ENCODE measurements around the gene AKR1C2.
A peak's percentile ranks its signal among the peaks of the same experiment; 100 is the strongest.
"Not testable (repeated sequence)": the region's sequence is repeated elsewhere in the genome, so short reads cannot be mapped to it uniquely, and the experiment has no call there.

AKR1C2 gene

DNA sequence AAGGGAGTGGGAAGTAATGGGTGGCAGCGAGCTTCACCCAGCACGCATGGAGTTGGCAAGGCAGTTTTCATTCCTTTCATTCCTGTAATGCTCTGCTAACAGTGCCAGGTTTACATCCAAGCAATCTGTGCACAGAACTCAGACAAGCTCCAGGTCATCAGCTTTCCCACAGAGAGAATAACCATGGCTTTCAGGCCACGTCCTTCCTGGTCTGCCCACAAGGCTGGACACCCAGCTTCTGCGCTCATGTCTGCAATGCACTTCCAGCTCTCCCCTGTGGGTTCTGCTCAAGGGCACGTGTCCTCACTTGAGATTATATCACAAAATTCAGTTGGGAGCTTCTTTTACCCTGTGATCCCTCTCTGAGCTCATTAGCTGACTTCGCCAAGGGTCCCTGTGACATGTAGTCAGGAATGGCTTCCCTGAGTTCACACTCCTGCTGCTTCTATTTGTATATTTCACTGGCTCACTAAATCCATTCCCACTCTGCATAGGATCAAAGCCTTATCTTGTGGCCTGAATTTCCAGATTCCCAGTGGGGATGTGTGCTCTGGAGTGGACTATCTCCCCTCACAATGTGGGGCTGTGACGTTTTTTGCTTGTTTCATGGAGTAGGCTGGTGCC lies 18.6 kb downstream of the AKR1C2 start:
- DNase-seq, result no peak

DNA sequence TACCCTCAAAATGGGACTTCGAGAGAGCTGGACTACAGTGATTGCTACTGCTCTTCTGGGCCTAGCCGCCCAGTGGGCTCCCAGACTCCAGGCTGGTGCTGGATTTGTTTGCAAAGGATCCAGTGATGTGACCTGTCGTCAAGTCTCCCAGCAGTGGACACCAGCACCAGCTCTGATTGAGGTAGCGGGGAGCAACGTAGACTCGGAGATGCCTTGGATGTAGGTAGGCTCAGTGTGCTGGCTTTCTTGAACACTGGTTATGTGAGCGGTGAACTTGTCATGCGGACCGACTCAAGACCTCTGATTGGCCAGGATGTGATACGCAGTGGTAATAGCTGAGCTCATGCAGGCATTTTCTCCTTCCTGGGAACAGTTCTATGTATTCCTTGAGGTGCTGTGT lies 19.4 kb downstream of the AKR1C2 start:
- no peak for DNase-seq

DNA sequence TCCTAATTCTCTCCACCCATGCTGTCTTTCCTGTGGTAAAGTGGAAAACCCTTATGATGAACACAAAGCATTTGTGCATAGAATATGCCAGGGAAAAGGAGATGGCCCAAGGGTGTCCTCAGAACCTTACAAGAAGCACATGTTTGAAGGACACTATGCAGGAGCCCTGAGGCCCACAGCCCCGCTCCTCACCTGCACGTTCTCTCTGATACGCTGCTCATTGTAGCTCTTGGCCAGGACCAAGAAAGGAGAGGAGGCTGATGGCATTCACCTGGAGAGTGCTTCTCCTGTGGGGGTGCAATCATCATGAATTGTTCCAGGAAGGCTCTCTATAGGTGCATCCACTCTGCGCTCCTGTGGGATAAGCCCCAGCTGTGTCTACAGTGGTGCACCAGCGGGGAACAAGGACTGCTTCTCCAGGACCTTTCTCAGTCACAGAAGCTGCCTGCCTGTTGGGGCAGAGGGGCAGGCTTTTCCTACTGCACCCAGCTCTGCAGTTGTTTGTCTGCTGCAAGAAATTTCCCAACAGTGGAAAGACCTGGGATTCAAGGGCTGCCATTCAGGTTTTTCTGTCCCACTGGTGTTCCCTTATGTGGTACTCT lies 19.9 kb downstream of the AKR1C2 start:
- no peak for DNase-seq

DNA sequence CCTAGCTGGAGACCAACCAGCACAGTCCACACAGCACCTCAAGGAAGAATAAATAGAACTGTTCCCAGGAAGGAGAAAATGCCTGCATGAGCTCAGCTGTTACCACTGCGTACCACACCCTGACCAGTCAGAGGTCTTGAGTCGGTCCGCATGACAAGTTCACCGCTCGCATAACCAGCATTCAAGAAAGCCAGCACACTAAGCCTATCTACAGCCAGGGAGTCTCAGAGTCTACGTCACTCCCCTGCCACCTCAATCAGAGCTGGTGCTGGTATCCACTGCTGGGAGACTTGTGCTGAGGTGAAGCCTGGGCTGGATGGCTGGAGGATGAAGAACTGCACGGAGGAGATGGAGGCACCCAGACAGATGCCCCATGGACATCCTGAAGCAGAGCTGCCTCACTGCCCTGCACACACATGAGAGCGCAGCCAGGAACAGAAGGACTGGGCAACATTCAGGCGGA lies 20.9 kb downstream of the AKR1C2 start:
- no peak for DNase-seq

DNA sequence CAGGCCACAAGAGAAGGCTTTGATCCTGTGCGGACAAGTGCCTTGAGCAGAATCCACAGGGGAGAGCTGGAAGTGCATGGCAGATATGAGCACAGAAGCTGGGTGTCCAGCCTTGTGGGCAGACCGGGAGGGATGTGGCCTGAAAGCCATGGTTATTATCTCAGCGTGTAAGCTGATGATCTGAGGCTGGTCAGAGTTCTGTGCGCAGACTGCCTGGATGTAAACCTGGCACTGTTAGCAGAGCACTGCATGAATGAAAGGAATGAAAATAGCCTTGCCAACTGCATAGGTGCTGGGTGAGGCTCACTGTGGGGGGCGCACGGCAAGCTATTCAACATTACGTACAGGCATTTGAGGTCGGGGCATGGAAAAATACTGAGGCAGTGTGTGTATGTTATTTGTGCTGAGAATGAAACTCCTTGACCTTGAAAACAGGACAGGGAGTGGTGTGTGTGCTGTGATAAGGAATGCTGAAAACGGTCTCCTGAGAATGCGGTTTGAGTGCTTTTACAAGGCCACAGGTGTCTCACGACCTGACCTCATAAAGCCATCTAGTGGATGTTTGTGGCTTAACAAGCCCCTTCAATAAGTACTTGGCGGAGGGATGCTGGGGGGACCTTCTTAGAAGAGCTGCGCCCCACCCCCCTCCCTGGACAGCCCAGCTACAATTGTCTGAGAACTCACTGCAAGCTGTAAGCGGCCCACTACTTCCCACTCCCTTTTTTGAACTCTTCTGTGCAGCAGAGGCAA lies 21.8 kb downstream of the AKR1C2 start:
- peak in 1 of 2 experiments; percentile 0 for DNase-seq

DNA sequence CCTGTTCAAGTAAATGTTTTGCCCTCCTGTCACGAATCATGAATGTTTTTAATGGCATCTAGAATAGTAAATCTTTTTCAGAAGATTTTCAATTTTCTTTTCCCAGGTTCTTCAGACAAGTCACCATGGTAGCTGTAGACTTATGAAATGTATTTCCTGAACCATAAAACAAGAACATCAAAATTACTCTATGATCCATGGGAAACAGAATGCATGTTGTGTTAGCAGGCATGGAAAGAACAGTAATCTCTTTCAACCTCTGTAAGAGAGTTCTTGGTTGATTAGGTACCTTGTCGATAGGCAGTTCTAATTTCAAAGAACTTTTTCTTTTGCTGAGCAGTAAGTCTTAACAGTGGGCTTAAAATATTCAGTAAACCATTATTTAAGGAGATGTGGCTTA lies 22.9 kb downstream of the AKR1C2 start:
- DNase-seq, result no peak

DNA sequence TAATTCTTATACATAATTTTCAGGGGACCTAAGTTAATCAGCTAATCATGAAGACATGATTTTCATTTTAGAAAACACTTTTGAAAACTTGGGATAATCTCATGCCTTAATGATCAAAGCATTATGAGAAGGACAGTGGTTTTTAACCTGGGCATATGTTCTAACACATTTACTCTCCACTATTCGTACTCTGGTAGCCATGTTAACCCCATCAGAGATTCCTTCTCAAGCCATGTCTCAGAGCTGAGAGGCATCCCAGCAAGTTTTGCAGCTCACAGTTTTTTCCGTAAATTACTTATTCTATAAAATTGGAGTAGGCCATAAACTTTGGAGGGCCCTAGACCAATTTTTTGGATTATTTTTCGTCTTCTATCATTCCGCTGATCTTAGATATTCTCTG lies 24.8 kb downstream of the AKR1C2 start:
- no peak for DNase-seq

DNA sequence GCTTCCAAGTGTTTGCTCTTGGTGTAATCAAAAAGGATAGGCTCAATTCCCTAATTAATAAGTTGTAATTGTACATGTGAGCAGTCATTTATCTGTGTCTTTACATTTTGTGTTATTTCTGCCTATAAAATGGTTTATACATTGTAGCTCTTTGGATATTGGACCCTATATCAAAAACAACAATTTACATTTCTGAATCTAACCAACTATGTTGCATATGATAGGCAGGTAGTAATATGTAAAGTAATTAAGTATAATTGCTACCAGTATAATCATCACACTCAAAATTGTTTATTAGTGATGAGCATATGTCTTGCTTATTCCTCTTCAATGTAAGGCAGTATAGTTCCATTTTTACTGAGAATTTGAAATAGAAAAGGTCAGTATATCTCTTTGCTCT lies 26.6 kb downstream of the AKR1C2 start:
- DNase-seq, result no peak

DNA sequence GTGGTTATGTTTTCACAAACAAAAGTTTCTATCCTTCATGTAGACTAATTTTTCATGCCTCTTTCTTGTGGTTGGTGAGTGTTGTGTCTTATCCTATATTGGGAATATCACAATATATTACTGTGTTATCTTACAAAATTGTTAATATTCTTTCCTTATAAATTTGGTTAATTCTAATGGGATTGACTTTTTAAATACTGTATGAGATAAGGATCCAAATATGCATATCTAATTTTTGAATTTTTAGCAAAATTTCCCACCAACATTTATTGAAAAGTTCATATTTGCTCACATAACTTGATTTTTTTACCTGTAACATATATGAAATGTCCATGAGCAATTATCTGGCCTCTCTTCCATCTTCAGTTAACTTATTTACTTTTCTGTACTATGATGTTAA lies 29.3 kb downstream of the AKR1C2 start:
- DNase-seq, result not testable (repeated sequence)

DNA sequence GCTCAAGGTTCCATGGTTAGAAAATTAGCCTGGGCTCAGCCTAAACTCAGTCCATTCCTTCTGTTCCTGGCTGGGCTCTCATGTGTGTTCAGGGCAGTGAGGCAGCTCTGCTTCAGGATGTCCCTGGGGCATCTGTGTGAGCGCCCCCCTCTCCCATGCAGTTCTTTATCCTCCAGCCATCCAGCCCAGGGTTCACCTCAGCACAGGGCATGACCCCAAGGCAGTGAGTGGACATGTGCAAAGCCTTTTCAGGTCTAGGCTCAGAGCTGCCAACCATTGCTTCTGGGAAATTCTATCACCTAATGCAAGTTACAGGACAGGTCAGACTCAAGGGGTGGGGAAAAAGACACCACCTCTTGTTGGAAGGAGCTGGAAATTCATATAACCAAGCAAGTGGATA lies 30.4 kb downstream of the AKR1C2 start:
- not testable (repeated sequence) for DNase-seq

DNA sequence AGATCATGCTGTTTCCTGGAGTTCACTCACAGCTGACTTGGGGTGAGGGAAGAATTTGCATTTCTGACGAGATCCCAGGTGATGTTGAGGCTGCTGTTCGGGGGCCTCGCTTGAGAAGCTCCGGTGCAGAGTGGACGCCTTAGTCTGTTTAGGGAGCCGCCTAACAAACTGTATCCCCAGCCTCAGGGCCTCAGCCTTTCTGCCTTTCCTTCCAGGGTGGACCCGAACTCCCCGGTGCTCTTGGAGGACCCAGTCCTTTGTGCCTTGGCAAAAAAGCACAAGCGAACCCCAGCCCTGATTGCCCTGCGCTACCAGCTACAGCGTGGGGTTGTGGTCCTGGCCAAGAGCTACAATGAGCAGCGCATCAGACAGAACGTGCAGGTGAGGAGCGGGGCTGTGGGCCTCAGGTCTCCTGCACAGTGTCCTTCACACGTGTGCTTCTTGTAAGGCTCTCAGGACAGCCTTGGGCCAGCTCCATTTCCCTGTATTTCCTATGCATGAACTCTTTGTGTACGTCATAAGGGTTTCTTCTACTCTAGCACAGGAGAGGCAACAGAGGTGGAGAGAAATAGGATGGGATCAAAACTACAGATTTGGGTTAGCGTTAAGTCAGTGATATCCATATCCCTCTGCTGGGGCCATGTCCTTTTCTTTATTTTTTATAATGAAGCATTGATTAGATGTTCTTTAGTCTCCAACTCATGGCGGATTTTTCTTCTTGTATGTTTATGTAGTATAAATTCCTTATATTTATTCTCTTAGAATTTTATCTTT lies 31.1 kb downstream of the AKR1C2 start:
- DNase-seq, result not testable (repeated sequence)

DNA sequence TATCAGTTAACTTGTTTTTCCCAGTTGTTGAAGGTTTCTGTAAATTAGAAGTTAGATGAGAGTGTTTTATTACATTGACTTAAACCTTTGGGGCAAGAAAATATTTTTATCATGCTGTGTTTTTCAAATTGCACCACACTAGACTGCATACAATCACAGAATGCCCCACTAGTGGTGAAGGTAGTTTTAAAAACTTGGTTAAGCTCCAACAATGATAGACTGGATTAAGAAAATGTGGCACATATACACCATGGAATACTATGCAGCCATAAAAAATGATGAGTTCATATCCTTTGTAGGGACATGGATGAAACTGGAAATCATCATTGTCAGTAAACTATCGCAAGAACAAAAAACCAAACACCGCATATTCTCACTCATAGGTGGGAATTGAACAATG lies 33.3 kb downstream of the AKR1C2 start:
- not testable (repeated sequence) for DNase-seq

DNA sequence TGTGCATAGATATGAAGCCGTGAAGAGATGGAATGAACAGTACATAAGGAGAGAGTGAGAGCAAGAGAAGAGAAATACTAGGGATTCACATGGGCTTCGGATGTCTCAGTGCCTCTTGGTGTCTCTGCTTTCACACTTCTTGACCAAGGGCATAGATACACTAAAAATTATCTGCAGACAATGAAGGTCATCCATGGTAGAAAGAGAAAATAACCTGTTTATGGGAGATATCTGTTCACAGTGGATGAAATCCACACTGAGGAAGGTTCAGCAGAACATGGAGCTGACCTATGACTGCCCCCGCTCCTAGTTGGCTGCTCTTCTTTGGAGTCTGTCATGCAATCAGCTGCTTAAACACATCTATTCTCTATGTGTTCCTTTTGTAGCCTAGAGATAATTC lies 34.4 kb downstream of the AKR1C2 start:
- not testable (repeated sequence) for DNase-seq

DNA sequence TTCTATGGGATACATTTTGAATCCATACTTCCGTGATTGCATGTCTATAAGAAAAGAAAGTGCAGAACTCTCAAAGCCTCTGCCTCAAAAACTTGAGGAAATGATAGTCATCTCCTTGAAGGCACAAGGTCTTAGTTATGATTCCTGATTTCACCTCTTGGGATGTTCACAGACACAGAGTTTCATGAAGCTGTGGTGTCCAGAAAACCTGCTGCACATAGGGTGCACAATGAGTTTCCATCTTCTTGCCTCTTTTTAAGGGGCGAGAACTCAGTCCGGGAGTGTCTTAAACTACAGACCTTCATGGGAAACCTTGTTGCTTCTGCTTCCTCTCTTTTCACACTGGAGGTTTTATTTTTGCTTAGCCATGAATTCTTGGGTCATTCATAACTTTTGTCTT lies 36.5 kb downstream of the AKR1C2 start:
- DNase-seq, result not testable (repeated sequence)

DNA sequence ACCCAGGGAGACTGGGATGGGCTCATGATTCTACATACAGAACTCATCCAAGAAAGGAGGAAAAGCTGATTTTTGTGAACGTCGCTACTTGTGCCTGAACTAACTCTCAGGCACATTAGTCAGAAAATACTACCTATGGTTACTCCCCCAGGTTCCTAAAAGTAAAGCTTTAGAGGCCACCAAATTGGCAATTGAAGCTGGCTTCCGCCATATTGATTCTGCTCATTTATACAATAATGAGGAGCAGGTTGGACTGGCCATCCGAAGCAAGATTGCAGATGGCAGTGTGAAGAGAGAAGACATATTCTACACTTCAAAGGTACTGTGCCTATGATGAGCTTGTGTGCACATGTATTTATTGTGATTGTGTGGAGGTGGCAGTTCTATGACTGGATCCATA lies 37.9 kb downstream of the AKR1C2 start:
- DNase-seq, result not testable (repeated sequence)

DNA sequence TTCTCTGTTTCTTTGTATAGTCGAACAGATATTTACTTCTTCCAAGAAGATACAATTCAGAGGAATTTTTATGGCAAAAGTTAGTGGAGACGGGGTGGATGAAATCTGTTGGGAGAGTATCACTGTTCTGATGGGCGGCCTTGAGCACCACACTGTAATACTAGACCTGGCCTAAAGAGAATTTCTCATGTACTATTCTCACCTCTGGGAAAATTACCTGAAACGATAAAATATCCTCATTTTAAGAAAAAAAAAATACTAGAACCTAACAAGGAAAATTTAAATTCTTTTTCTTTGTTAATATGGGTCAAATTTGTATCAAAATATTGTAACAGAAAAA lies 39.9 kb downstream of the AKR1C2 start:
- not testable (repeated sequence) for DNase-seq

DNA sequence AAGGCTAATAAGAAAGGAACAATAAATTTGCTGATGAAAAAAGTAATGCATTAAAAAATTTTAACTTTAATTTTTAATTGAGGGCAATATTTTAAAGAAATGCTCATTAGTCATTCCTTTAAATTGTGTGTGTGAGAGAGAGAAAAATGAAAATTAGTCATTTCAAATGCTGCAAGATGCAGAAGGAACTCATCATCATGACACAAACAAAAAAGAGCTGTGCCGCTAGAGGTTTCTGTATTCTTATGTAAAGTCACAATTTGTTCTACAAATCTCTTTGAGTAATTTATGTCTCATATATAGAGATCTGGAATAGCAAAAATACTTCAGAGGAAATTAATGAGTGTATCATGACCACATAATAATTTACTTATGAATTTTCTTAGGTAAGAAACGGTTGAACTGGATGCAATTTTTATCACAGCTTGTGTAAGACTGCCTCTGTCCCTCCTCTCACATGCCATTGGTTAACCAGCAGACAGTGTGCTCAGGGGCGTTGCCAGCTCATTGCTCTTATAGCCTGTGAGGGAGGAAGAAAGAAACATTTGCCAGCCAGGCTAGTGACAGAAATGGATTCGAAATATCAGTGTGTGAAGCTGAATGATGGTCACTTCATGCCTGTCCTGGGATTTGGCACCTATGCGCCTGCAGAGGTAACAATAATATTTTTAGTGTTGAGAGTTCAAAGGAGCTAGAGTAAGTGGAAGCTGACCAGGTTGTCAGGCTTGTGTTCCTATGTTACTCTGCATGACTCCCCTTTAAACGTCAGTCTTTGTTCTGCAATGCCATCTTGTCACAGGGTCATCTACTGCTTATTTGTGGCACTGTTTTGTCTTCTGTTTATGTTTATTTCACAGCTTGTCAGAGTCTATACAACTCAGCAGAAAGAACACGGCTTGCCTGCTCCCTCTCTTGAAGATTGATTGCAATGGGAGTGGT lies 40.5 kb downstream of the AKR1C2 start, which contains the start of gene AKR1C1:
Gene AKR1C1 (plus strand): TSS at position 540 of the 939 bp plus-strand sequence. CDS start 30 bp downstream, at position 570.
- DNase-seq, result not testable (repeated sequence)

DNA sequence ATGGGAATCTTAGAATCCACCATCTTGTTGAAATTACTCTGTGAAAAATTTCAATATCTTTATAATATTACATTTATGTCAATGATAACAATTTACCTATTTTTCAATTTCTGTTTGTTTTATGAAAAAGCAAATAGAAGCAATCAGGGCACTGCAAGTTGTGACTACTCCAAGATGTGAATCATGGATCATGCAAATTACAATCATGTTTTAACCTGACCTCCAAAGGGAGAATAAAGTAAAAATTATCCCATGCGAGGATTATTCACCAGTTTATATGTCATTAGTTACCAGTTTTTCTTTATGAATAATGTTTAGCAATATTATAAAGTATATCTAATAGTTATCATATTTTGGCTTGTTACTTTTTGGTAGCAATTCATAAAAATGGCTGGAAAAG lies 41.3 kb downstream of the AKR1C2 start:
- not testable (repeated sequence) for DNase-seq

DNA sequence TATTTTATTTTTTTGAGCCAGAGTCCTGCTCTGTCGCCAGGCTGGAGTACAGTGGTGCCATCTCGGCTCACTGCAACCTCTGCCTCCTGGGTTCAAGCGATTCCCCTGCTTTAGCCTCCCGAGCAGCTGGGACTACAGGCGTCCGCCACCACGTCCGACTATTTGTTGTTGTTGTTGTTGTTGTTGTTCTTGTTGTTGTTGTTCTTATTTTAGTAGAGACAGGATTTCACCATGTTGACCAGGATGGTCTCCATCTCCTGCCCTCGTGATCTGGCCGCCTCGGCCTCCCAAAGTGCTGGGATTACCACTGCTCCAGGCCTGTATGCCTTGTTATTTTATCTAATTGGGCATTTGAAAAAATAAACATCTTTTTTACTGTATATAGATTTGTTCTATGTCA lies 42.1 kb downstream of the AKR1C2 start:
- not testable (repeated sequence) for DNase-seq

DNA sequence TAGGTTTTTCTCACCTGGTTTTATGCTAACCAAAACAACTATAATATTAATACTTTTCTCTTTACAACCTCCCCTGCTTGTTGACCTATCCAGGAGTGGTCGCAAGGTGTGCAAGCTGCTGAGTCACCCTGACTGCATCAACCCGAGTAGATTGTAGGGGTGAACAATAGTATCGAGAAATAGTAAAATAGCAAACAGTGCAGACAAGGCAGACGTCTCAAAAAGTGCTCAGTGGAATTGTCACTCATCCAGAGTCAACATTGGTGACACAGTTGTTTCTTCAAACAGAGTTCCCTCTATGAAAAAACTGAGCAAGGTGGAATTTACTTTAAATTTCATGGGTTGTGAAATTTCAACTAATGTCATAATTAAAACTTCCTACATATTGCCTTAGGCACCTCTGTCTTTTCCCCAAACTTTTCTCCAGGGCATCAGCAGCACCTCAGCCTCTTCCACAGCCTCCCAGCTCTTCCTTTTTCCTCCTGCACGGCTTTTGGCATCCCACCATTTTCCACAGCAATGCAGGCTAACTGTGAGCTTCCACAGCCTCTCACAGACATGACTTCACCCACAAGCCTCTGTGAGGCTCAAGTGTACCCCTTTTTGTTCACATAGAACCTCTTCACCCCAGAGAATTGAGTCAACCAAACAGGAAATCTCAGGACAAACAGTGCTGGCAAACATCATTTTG lies 46.6 kb downstream of the AKR1C2 start:
- DNase-seq, result not testable (repeated sequence)

DNA sequence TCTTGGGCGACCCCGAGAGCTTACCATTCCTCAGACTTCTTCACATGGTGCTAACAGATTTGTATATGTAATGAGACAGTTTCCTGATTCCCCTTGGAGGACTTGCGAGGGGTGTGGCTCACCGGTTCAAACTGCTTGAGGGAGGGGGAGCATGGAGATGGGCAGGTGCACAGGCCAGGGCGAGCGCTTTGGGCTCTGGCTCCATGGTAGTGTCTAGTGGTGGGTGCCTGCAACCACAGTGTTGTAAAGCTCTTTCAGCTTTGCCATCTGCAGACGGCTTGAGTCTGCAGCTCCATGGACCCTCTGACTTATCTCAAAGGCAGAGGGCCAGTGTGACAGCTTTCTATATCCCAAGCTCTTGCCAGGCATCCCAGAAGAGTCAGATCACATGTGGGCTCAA lies 47.6 kb downstream of the AKR1C2 start:
- not testable (repeated sequence) for DNase-seq
